DOHH2 (cell line): ENCODE measurements around the gene KRT24.

Experiments used
- EZH2phosphoT487 ChIP-seq: fragments of 200-600 bp; sonication (generic); IDR thresholded peaks from 2 replicates; pipeline ENCODE4 v1.6.1; 2017; ENCODE audit warnings: borderline replicate concordance, mild to moderate bottlenecking, antibody characterized with exemption, low read length, moderate library complexity, mixed read lengths
- TF ChIP-seq, protein P1 (sequence below): fragments of 200-600 bp; sonication (generic); IDR thresholded peaks from one replicate; pipeline ENCODE4 v1.5.1; 2014; ENCODE audit warnings: antibody characterized with exemption, mild to moderate bottlenecking, low read depth, low read length; ENCODE audit not compliant: poor library complexity, severe bottlenecking

DNA sequence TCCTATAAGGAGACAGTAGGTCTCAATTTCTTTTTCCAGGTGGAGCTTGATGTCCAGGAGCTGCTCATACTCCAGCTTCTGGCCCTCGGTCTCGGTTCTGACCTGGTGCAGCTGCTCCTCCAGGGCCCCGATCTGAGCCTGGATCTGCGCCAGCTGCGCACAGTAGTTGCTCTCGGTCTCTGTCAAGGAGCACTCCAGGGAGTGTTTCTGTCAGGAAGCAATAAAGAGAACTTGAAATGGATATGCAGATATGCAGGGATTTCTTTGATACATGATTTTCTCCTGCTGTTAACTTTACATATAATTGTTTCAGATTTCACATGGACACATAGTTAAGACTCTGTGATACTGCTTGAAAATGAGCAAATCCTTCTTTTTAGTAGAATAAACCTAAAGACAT, 46.8 kb upstream of the KRT24 start:
- TF ChIP-seq, protein P1, sequence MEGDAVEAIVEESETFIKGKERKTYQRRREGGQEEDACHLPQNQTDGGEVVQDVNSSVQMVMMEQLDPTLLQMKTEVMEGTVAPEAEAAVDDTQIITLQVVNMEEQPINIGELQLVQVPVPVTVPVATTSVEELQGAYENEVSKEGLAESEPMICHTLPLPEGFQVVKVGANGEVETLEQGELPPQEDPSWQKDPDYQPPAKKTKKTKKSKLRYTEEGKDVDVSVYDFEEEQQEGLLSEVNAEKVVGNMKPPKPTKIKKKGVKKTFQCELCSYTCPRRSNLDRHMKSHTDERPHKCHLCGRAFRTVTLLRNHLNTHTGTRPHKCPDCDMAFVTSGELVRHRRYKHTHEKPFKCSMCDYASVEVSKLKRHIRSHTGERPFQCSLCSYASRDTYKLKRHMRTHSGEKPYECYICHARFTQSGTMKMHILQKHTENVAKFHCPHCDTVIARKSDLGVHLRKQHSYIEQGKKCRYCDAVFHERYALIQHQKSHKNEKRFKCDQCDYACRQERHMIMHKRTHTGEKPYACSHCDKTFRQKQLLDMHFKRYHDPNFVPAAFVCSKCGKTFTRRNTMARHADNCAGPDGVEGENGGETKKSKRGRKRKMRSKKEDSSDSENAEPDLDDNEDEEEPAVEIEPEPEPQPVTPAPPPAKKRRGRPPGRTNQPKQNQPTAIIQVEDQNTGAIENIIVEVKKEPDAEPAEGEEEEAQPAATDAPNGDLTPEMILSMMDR = no peak
- TF ChIP-seq EZH2phosphoT487 = no peak
